Heart left ventricle (tissue), 13 donors: ENCODE data around the gene ZMIZ1.

Experiments used
- CTCF ChIP-seq, 12 donors: fragments of 200-600 bp; sonication (generic) in 4 of 12; IDR thresholded peaks; one replicate each; pipeline versions ENCODE4 v1.5.0 to v1.8.0; 2018 to 2022; ENCODE audit warnings: antibody characterized with exemption in 12 of 12, mild to moderate bottlenecking in 5 of 12
- POLR2A ChIP-seq, 2 donors: fragments of 450-650 bp; IDR thresholded peaks; one replicate each; pipeline ENCODE4 v1.6.1; 2017; ENCODE audit warnings: antibody characterized with exemption in 2 of 2, mild to moderate bottlenecking in 2 of 2, moderate library complexity in 2 of 2
- donor health status: ischemic (EF 13 %, LVEDD 7.1; RV severe dilation, severe dysfunction).
- donor health status: DM: no; HTN: yes; CAD: no.
- donor health status: DM: no; HTN: no; CAD: no.
- donor health status: ischemic (EF 25% LVEDD 6.9; RV normal size, moderate dysfunction).
- donor health status: ischemic (EF 25% LVEDD 5.7; RV mildly dilated, moderate dysfunction).
- donor health status: ischemic (EF 35%, LVEDD 5.7; RV mildly dilated, moderate dysfunction).
- donor health status: nonischemic (EF 11% LVEDD 7.7; RV severe dilation, severe dysfunction).
- donor health status: DM: yes; HTN: yes; CAD: no.
- donor health status: PGD.
- donor health status: ischemic (EF 29% LVEDD 5.4; RV normal size, mild dysfunction).
- donor health status: nonischemic (EF 23%, LVEDD 6.1; RV moderate dilation, normal function).

GRCh38 chr10:79079054-79079397 is 10.3 kb downstream of the ZMIZ1 start:
- TF ChIP-seq CTCF (IDR thresholded peaks at IDR 0.05) (no peak), POLR2A (IDR thresholded peaks at IDR 0.05) (no peak)
